ENCODE results near the gene PRKRIP1.
"Not testable (repeated sequence)": the region's sequence is repeated elsewhere in the genome, so short reads cannot be mapped to it uniquely, and the experiment has no call there.

PRKRIP1 gene

DNA sequence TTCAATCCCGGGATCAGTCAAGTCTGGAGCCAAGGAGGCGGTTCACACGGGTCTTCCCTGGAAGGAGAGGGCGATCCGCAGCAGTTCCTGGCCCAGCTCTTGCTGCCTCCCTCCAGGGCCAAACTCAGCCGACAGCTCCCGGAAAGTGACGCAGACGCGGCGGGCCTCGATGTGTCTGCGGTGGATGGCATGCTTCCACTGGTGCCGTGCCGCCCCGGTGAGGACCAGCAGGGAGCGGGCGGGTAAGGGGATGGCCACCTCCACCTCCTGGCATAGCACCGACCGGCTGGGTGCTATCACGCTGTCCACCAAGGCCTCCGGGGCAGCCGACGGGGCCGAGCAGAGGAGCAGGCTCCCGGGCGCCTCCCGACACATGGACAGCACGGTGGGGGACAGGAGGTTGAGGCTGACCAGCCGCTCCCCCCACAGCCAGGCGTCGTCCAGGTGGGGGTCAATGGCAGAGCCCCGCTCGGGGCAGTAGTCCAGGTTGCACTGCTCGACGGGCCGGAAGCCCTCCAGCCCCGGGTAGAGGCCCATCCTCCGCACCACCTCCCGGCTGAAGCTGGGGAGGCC lies 61.3 kb downstream of the PRKRIP1 start:
- no peak for DNase-seq (ENCODE audit: low spot score)

DNA sequence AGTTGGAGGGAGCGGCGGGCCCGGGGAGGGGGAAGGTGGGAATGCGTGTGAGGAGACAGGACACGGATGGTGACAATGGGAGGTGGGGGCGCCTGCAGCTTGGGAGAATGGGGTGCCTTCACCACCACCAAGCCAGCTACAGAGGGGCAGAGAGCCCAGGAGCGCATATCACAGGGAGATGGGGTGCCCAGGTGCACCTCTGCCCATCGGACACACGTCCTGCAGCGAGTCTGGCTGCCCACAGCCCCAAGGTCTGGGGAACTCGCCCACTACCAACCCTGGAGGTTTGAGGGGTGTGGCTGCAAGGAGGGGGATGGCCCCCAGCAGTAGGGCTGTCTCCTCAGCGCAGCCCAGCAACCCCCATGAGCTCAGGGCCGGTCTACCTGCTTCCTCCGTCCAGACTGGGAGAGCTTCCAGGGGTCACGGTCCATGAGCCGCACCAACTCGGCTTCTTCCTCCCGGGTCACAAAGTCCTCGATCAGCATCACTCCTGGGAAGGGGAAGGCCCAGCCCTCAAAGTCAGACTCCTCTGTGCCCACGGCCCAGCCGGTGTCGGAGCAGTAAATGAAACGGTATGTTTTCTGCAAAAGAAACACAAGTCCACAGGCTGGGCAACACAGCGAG lies 63.2 kb downstream of the PRKRIP1 start:
- no peak for DNase-seq (ENCODE audit: low spot score)

DNA sequence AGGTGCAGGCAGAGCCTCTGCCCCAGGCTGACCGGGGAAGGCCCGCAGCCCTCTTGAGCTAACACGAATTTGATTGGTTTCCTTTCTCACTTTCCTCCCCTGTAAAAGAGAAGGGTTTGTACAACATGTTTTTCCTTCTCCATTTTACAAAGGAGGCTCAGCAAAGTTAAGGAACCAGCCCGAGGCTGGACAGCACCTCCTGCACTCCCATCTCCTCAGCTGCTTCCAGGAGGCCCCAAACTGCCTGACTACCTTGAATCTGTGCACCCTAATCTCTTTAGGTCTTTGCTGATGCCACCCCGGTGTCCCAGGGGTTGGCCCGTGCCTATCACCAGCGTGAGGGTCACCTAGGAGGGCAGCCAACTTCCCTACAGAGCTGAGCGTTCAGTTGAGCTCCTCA lies 64.3 kb downstream of the PRKRIP1 start:
- DNase-seq (ENCODE audit: low spot score), result no peak

DNA sequence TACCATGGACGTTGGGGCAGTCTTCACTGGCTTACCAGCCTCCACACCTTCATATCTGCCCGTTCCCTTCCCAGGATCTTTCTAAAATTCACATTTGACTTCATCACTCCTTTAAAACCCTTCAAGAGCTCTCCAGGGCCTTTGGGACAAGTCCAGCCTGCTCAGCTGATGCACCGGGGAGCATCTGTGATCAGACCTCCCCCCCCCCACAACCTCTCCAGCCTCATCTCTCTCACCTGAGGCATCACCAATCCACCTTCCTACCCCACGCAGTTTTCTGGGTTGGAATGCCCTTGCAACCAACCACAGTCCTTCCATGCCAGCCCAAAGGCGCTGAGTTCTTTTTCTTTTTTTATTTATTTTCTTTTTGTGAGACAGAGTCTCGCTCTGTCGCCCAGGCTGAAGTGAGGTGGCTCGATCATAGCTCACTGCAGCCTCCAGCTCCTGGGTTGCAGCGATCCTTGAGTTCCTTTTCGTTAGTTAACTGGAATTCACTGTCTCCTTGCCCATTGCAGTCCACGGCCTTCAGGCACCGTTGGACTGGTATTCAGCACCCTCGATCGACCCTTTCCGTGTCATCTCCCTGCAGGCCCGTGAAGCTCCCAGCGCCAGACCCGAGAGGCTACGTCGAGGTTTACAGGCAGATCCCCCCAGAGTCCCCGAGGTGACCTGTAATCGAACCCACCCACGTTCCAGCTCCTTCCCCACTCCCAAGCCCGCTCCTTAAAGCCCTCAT lies 67.8 kb downstream of the PRKRIP1 start:
- DNase-seq (ENCODE audit: low spot score), result no peak

DNA sequence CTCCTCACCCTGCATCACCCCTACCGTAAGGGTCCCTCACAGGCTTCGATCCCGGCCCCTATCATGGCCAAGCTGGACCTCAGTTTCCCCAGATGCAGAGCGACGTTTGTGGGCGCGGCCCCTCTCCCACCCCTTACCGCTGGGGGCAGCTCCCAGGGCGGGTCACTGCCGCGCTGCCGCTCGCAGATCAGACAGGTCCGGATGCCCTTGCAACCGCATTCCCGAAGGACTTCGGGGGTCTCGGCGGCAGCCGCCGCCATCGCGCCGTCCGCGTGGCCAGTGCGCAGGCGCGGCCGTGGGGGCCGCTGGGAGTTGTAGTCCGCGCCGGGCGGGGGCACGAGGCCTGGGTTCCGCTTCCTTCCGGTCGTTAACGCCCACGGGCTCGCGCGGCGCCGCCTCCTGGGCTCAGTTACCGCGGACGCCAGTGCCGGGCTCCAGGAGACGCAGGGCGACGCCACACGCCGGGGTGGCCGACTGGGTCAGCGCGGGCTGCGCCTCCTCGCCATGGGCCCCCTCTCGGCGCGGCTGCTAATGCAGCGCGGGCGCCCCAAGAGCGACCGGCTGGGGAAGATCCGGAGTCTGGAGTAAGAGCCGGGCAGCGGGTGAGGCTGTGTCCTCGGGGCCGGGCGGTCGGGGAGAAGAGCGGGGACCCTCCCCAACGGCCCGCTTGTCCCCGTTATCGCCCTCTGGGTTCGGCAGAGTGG lies 68.6 kb downstream of the PRKRIP1 start, which contains the start of the genes ALKBH4 and LRWD1:
Gene ALKBH4, minus strand, starts transcription at position 287 of the 704 bp plus-strand sequence. Its CDS starts 27 bp downstream, at position 260.
Gene LRWD1, plus strand, starts transcription at position 408 of the 704 bp plus-strand sequence. Its CDS starts 97 bp downstream, at position 505.
- peak; percentile 95 for DNase-seq (ENCODE audit: low spot score)

DNA sequence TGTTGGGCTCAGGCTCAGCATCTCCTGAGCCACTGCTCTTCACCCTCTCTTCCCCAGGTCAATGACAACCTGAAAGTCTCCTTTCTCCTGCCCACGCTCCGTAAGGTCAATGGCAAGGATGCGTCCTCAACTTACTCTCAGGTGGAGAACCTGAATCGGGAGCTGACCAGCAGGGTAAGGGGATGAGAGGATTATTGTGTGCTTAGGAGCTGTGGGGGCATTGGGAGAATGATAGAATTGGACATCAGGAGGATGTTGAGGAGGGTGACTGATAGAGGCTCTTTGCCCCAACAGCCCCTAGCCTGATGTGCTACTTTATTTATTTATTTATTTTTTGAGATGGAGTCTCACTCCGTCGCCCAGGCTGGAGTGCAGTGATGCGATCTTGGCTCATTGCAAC lies 69.9 kb downstream of the PRKRIP1 start:
- no peak for DNase-seq (ENCODE audit: low spot score)

DNA sequence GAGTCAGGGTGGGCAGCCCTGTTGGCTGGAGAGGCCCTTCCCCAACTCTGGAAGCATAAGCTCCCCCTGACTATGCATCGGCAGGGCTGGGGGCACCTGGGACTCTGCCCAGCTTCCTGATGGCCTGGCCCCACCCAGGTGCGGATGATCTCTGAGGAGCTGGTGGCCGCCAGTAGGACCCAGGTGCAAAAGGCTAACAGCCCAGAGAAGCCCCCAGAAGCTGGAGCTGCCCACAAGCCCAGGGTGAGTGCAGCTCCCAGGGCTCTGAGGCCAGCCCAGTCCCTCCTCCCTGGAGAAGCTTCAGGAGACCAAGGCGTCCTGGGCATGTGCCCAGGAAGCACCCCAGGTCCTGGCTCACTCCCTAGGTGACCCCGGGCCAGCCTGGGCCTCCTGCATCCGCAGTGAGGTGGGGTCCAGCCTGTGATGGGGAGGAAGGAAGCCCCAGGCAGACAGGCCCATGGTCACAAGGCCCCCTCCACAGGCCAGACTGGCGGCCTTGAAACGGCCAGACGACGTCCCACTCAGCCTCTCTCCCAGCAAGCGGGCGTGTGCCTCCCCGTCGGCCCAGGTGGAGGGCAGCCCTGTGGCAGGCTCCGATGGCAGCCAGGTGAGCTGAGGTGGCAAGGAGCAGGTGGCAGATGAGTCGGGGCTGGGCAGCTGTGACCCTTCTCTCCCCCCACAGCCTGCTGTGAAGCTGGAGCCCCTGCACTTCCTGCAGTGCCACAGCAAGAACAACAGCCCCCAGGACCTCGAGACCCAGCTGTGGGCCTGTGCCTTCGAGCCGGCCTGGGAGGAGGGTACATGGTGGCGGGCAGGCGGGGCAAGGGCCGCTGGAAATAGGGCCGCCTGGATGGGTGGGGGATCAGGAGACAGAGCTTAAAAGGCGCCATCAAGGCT lies 71.7 kb downstream of the PRKRIP1 start:
- DNase-seq (ENCODE audit: low spot score), result no peak

DNA sequence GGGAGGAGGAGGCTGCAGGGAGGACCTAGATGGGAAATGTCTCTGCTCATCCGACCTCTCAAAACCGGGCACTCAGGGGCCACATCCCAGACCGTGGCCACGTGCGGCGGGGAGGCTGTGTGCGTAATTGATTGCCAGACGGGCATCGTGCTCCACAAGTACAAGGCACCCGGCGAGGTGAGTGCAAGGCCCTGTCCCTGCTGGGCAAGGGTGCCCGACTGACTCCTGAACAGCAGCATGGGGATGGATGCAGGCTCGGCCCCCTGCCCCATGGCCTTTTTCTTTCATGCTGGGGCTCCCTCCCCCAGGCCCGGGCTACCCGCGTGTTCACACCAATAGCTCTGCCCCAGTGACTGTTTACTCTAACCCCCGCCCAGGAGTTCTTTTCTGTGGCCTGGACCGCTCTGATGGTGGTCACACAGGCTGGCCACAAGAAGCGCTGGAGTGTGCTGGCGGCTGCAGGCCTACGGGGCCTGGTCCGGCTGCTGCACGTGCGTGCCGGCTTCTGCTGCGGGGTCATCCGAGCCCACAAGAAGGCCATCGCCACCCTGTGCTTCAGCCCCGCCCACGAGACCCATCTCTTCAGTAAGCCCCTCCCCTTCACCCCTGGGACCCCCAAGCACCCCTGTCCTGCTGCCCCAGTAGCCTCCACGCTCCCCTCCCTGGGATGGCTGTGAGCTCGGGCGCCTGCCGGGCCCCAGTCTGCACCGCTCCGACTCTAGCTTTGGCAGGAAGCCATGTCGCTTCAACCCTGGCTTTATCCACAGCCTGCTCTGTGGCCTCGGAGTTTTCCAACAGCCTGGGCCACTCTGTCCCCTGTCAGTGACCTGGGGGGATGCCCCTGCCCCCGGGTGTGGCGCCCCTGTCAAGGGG lies 72.6 kb downstream of the PRKRIP1 start:
- no peak for DNase-seq (ENCODE audit: low spot score)

DNA sequence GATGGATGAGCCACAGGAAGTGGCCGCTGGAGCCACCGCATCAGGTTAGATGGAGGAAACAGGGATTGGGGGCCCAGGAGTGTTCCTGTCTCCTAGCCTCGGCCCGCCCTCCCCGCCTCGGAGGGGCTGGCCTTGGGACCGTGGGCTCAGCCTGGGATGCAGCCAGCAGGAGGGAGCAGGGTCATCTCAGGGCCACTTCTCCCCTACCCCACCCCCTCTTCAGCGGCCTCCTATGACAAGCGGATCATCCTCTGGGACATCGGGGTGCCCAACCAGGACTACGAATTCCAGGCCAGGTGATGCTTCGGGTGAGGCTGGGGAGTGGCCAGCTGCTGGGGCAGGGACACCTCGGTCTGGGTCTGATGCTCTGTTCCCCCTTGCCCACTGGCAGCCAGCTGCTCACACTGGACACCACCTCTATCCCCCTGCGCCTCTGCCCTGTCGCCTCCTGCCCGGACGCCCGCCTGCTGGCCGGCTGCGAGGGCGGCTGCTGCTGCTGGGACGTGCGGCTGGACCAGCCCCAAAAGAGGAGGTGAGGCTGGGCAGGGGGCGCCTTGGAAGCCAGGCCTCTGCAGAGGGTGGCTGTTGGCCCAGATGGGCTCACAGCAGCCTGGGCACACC lies 73.3 kb downstream of the PRKRIP1 start:
- no peak for DNase-seq (ENCODE audit: low spot score)

DNA sequence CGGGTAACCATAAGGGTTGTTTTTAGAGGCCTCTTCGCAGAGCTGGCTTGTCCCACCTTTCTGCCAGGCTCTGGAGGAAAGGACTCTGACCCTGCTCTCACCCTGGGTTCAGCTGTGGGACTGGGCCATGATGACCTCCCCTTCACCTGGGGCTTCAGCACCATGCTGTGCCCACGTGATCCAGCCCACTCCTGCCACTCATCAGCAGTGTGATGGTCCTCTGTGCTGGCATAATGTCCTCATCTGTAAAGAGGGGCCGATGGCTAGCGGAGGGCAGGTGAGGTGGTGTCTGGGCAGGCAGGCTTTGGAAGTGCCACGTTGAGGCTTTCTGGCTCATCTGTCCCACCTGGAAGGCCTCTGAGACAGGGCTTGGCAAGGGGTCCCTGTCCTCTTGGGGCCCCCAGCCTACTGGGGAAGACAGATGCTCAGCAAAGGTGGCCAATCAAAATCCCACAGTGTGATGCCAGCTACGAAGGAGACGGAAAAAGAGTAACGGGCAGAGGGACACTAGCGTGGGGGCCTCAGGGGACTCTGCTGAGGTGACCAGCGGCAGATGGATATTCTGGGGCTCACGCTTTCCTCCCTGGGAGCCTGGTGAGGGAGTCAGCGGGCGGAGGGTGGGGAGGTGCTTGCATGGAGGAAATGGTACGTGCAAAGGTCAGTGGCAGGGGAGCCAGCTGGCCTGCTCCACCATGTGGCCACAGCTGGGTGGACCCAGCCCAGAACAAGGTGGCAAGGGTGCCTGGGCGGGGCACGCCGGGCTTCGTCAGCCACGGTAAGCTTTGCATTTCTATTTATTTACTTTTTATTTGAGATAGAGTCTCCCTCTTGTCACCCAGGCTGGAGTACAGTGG lies 74.0 kb downstream of the PRKRIP1 start:
- no peak for DNase-seq (ENCODE audit: low spot score)

DNA sequence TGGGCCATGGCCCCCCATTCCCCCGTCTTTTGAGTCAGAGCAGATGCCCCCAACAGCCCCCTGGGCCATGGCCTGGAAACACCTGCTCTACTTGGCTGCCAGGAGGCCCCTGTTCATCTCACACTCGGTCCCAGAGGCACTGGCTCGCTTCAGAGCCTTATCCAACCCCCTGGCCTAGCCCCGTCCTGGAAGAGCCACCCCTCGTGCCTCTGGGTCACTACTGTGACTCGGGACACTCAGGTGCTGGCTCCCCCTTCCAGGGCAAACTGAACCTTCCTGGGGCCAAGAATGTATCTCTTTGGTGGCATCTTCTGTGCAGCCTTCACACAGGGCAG lies 75.6 kb downstream of the PRKRIP1 start:
- no peak for DNase-seq (ENCODE audit: low spot score)

DNA sequence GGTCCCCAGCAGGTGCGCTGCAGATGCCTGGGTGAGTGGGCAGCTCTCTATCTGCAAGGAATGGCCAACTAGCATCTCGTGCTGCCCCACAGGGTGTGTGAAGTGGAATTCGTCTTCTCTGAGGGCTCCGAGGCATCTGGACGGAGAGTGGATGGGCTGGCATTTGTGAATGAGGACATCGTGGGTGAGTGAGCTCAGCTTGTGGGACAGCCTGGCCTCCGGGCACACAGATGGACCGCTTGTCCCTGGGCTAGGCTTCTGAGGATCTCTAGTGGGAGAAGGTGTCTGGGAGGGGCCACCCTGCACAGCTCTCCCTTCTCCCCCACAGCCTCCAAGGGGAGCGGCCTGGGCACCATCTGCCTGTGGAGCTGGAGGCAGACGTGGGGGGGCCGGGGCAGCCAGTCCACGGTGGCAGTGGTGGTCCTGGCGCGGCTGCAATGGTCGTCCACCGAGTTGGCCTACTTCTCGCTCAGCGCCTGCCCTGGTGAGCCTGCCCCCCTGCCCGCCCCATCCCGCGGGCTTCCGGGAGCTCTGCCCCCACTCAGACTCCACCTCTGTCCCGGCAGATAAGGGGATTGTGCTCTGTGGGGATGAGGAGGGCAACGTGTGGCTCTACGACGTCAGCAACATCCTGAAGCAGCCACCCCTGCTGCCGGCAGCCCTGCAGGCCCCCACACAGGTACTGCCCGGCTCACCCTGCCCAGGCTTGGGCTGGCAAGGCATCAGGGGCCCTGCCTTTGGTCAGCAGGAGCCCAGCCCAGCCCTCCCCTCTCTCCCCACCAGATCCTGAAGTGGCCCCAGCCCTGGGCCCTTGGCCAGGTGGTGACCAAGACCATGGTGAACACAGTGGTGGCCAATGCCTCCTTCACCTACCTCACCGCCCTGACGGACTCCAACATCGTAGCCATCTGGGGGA lies 76.2 kb downstream of the PRKRIP1 start:
- DNase-seq (ENCODE audit: low spot score), result no peak

DNA sequence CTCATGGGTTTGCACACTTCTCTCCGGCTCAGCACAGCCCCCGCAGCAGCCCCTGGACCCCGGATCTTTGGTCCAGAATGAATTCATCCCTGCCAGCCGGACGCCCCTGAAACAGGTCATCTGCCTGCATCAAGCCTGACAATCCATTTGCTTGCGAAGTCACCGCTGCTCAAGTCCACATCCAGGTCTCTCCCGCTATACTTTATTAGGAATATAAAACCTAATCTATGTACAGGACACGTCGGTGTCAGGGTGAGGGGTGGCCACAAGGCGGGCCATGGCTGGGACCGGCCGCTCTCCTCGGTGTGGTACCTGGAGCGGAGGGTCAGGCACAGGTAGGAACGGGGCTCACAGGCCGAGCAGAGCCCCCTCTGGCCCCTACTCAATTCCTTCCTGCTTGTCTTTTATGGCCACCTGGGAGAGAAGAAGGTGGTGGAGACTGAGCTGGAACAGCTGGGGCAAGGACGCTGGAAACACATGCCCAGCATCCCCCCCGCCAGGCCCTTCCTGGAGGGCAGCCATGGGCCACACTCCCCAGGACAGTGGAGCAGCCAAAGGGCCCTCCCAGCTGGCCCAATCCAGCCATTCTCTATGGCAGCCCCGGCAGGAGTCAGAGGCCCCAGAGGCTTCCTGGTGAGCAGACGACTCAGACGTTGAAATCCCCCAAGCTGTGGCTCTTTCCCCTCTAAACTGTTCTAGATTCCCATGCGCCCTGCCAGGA lies 77.3 kb downstream of the PRKRIP1 start:
- DNase-seq (ENCODE audit: low spot score), result no peak

DNA sequence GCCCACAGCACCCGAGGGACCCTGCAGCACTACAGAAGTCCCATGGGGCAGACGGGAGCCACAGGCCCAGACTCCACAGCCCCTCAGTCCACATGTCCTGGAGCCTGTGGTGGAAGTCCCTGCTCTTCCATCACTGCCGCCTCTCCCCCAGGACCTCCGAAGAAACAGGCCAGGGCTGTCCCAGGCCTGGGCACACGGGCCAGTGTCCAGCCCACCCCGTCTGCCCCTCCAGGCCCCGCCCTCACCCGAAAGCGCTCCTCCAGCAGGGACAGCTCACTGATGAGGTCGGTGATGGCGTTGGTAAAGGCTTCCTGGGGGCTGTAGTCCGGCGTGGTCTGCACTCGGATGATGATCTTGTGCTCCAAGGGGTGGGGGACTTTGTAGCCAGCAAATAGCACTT lies 78.0 kb downstream of the PRKRIP1 start:
- not testable (repeated sequence) for DNase-seq (ENCODE audit: low spot score)

DNA sequence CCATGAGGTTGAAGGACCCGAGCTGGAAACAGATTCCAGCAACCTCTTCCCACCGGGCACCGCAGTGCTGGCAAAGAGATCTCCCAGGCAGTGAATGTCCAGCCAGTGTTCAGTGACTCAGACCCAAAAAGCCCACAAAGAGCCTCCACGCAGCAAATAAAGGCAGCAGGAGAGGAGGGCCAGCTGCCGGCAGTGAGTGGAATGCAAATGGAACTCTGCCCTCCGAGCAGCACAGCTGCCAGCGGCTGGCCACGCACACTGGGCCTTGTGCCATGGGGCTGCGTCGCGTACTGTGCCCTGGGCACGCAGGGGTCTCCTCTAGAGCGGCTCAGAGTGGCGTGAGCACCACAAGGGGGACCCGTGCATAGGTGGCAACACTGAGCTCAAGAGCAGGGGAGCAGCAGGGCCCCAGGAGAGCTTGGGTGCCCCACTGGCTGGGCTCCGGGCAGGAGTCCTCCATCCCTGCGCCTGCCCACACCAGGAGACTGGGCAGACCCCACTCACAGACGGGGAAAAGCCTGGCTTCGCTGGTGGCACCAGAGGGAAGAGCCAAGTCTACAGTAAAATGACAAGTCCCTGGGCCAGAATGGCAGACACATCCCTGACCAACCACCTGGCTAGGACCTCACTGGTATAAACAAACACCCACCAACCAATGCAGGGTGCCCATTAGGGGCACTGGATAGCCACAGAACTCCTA lies 78.7 kb downstream of the PRKRIP1 start:
- not testable (repeated sequence) for DNase-seq (ENCODE audit: low spot score)

Data from CD4-positive, alpha-beta T cell treated with Interleukin-15 for 4 hours (primary cell).